Stimulated activated CD4-positive, alpha-beta T cell treated with anti-CD3 and anti-CD28 coated beads, Interleukin-1b, Interleukin-23, amount 100 ng/mL, for 24 hours (primary cell): ENCODE data around the gene KATNAL1.
"Not testable (repeated sequence)": the region's sequence is repeated elsewhere in the genome, so short reads cannot be mapped to it uniquely, and the experiment has no call there.

ENCODE experiments used
- DNase-seq, 4 experiments: peaks; one replicate each; pipeline ENCODE4 v3.0.0-alpha.2; 2020; ENCODE audit warnings: low read depth in 4 of 4, low spot score in 1 of 4

KATNAL1 gene

GRCh38 chr13:30222254-30222653 lies 85.1 kb downstream of the KATNAL1 start:
- no peak for DNase-seq

- DNase-seq = no peak
These were observed 91.2 kb downstream of the KATNAL1 start for GRCh38 chr13:30216111-30216510.

GRCh38 chr13:30212256-30212655 lies 95.1 kb downstream of the KATNAL1 start:
- DNase-seq = no peak

GRCh38 chr13:30211745-30212144 lies 95.6 kb downstream of the KATNAL1 start:
- no peak for DNase-seq

- no peak for DNase-seq
These were observed 102.8 kb downstream of the KATNAL1 start for GRCh38 chr13:30204564-30204963.

GRCh38 chr13:30196025-30196424 lies 111.3 kb downstream of the KATNAL1 start:
- no peak for DNase-seq

GRCh38 chr13:30194906-30195305 lies 112.4 kb downstream of the KATNAL1 start:
- no peak for DNase-seq

- DNase-seq = no peak
These were observed 113.8 kb downstream of the KATNAL1 start for GRCh38 chr13:30193279-30194234.

- DNase-seq = no peak
These were observed 114.8 kb downstream of the KATNAL1 start for GRCh38 chr13:30192320-30193093.

- DNase-seq = no peak
These were observed 115.8 kb downstream of the KATNAL1 start for GRCh38 chr13:30191491-30192100.

- DNase-seq = no peak
These were observed 120.5 kb downstream of the KATNAL1 start for GRCh38 chr13:30186634-30187415.

- no peak for DNase-seq
These were observed 125.3 kb downstream of the KATNAL1 start for GRCh38 chr13:30181888-30182651.

- DNase-seq = no peak
These were observed 127.6 kb downstream of the KATNAL1 start for GRCh38 chr13:30179597-30180276.

GRCh38 chr13:30178976-30179375 lies 128.4 kb downstream of the KATNAL1 start:
- no peak for DNase-seq

GRCh38 chr13:30175166-30175565 lies 132.2 kb downstream of the KATNAL1 start:
- no peak for DNase-seq

GRCh38 chr13:30174250-30174649 lies 133.1 kb downstream of the KATNAL1 start:
- DNase-seq = not testable (repeated sequence)

GRCh38 chr13:30173303-30173610 lies 134.1 kb downstream of the KATNAL1 start:
- DNase-seq = no peak

GRCh38 chr13:30172593-30173302 lies 134.6 kb downstream of the KATNAL1 start:
- DNase-seq = no peak

GRCh38 chr13:30170569-30170968 lies 136.8 kb downstream of the KATNAL1 start:
- DNase-seq = no peak
